Neural progenitor cell (in vitro differentiated cells): ENCODE measurements around the gene OR11H12.
"Not testable (repeated sequence)": the region's sequence is repeated elsewhere in the genome, so short reads cannot be mapped to it uniquely, and the experiment has no call there.

Source experiments
- EZH2 ChIP-seq: fragments of 200-600 bp; sonication (generic); IDR thresholded peaks from 2 replicates; pipeline ENCODE4 v1.6.1; 2017; ENCODE audit warnings: antibody characterized with exemption, mild to moderate bottlenecking, moderate library complexity
- EZH2phosphoT487 ChIP-seq: fragments of 200-600 bp; sonication (generic); IDR thresholded peaks from 2 replicates; pipeline ENCODE4 v1.6.1; 2017; ENCODE audit warnings: antibody characterized with exemption
- TF ChIP-seq, protein P1 (sequence below): fragments of 200-600 bp; sonication (generic); IDR thresholded peaks from 2 replicates; pipeline ENCODE4 v1.5.1; 2017; ENCODE audit warnings: antibody characterized with exemption, mild to moderate bottlenecking

DNA sequence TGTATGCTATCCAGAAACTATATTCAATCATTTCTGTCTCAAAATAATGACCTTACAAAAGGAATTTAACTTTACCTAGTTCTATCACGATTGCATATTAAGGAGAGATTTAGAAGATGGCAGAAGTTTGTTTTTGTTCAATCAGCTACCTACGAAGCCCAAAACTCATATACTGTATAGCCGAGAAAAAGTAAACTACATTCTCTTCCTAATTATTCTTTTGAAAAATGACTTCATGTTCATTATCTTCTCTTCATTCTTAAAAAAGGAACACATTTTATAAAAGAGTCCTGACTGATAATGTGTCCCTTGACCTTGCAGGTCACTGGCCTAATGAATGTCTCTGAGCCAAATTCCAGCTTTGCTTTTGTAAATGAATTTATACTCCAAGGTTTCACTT, at the start of gene OR11H12:
- TF ChIP-seq, protein P1, sequence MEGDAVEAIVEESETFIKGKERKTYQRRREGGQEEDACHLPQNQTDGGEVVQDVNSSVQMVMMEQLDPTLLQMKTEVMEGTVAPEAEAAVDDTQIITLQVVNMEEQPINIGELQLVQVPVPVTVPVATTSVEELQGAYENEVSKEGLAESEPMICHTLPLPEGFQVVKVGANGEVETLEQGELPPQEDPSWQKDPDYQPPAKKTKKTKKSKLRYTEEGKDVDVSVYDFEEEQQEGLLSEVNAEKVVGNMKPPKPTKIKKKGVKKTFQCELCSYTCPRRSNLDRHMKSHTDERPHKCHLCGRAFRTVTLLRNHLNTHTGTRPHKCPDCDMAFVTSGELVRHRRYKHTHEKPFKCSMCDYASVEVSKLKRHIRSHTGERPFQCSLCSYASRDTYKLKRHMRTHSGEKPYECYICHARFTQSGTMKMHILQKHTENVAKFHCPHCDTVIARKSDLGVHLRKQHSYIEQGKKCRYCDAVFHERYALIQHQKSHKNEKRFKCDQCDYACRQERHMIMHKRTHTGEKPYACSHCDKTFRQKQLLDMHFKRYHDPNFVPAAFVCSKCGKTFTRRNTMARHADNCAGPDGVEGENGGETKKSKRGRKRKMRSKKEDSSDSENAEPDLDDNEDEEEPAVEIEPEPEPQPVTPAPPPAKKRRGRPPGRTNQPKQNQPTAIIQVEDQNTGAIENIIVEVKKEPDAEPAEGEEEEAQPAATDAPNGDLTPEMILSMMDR: not testable (repeated sequence)
- TF ChIP-seq EZH2, EZH2phosphoT487: not testable (repeated sequence)
